Pons (tissue), 1 donor: ENCODE results near the gene CFAP119.
A peak's percentile ranks its signal among the peaks of the same experiment; 100 is the strongest.

ENCODE experiments used
- DNase-seq: peaks from one replicate; pipeline ENCODE4 v3.0.0-alpha.2; 2016; ENCODE audit warnings: low spot score

The CFAP119 gene

DNA sequence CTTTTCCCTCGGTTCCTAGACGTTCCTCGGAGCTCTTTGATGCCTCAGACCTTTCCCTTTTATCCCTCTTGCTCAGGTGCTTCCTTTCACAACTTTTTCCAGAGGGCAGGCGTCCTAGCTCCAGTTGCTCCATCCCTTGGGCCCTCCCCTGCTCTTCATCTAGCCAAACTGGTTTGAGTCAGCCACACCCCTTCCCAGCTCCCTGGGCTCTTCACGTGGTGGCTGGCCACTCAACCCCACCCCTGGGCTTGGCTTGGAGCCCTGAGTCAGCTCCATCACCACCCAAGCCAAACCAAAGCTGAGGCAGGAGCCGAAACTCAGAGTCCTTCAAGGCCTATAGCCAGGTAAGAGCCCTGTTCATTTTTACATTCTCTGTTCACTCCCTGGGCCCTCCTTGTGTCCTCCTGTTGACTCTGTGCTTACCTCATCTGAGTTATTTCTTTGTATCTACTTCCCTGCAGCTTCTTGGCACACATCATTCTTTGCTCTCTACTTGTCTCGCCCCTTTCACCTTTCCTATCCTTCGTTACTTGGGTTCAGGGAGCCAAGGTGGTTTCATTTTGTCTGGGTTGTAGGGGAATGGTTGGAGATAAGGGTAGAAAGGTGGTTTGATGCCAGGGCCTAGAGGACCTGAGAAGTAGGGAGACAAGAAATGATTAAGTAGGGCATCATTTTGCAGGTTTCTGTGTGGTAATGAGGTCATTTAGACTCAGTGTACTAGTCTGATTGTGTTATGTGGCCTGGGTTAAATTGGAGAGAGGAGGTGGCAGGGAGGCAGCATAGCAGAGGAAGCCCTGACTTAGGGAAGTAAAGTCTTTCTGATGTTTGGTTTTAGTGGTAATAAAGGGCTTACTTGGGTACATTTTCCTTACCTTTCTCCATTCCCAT is 21.3 kb downstream of the CFAP119 start:
- DNase-seq = no peak

DNA sequence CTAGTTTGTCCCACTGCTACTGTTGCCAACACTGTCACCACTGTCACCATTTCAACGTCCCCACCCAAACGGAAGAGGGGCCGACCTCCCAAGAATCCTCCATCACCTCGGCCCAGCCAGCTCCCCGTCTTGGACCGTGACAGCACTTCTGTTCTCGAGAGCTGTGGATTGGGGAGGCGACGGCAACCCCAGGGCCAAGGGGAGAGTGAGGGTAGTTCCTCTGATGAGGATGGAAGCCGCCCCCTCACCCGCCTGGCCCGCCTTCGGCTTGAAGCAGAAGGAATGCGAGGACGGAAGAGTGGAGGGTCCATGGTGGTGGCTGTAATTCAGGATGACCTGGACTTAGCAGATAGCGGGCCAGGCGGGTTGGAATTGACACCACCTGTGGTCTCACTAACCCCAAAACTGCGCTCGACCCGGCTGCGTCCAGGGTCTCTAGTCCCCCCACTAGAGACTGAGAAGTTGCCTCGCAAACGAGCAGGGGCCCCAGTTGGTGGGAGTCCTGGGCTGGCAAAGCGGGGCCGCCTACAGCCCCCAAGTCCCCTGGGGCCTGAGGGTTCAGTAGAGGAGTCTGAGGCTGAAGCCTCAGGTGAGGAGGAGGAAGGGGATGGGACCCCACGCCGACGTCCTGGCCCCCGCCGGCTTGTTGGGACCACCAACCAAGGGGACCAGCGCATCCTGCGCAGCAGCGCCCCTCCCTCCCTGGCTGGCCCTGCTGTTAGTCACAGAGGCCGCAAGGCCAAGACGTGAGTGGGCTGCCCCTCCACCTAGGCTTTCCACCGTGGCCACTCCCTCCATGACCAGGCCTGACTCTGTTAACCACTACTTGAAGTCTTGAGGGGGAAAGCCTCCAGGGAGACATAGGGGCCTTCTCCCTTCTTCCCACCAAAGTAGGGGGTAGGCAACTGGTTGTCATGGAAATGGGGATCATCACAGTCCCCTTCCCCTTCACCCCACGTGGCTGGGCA is 22.6 kb downstream of the CFAP119 start:
- DNase-seq = no peak

DNA sequence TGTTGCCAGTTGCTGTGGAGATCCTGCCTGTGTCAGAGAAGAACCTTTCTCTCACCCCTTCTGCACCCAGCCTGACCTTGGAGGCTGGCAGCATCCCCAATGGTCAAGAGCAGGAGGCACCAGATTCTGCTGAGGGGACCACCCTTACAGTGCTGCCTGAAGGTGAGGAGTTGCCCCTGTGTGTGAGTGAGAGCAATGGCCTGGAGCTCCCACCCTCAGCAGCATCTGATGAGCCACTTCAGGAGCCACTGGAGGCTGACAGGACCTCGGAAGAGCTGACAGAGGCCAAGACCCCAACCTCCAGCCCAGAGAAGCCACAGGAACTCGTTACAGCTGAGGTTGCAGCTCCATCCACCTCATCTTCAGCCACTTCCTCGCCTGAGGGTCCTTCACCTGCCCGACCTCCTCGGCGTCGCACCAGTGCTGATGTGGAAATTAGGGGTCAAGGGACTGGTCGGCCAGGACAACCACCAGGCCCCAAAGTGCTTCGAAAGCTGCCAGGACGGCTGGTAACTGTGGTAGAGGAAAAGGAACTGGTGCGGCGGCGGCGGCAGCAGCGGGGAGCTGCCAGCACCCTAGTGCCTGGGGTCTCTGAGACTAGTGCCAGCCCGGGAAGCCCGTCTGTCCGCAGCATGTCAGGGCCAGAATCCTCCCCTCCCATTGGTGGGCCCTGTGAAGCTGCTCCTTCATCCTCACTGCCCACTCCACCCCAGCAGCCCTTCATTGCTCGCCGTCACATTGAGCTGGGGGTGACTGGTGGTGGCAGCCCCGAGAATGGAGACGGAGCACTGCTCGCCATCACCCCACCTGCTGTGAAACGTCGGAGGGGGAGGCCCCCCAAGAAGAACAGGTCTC is 23.8 kb downstream of the CFAP119 start:
- no peak for DNase-seq

DNA sequence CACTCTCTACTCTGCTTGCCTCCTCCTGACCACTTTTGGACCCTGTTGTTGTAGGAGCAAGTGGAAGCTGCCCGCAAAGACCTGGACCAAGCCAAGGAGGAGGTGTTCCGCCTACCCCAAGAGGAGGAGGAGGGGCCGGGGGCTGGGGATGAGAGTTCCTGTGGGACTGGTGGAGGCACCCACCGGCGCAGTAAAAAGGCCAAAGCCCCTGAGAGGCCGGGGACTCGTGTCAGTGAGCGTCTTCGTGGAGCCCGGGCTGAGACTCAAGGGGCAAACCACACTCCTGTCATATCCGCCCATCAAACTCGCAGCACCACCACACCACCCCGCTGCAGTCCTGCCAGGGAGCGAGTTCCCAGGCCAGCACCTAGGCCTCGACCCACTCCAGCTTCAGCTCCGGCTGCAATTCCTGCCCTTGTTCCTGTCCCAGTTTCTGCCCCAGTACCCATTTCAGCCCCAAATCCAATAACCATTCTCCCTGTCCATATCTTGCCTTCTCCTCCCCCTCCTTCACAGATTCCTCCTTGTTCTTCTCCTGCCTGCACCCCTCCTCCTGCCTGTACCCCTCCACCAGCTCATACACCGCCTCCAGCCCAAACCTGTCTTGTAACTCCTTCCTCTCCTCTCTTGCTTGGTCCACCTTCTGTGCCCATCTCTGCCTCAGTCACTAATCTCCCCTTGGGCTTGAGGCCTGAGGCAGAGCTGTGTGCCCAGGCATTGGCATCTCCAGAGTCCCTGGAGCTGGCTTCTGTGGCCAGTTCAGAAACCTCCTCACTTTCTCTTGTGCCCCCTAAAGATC is 24.7 kb downstream of the CFAP119 start:
- no peak for DNase-seq

DNA sequence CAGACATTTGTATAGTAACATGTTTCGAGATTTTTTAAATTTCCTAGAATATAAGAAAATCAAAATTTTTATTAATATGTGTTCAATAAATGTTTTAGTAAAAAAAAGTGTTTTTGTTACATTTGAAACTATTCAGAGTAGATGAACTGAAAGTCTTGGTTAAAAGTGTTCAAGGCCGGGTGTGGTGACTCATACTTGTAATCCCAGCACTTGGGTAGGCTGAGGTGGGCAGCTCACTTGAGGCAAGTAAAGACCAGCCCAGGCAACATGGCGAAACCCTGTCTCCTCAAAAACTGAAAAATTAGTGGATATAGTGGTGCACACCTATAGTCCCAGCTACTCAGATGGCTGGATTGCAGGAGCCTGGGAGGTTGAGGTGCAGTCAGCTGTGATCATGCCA is 30.5 kb downstream of the CFAP119 start:
- no peak for DNase-seq

DNA sequence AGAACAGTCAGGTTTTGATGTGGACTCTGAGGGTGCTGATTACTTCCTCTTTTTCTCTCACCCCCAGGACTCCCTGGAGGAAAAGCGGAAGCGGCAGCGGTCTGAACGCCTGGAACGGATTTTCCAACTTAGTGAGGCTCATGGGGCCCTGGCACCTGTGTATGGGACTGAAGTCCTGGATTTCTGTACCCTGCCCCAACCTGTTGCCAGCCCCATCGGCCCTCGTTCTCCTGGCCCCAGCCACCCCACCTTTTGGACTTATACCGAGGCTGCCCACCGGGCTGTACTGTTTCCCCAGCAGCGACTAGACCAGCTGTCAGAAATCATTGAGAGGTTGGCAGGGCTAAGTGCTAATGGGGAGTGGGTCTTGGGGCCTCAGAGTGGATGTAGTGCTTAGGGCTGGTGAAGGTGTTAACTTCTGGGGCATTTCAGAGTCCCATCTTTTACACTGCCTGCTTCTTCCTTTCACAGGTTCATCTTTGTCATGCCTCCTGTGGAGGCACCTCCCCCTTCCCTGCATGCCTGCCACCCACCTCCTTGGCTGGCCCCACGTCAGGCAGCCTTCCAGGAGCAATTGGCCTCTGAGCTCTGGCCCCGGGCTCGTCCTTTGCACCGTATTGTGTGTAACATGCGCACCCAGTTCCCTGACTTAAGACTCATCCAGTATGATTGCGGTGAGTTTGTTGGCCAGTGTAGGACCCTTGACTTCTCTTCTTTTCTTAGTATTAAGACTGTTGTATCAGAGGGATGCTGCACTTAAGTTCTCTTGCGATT is 32.8 kb downstream of the CFAP119 start:
- DNase-seq = peak; percentile 39

DNA sequence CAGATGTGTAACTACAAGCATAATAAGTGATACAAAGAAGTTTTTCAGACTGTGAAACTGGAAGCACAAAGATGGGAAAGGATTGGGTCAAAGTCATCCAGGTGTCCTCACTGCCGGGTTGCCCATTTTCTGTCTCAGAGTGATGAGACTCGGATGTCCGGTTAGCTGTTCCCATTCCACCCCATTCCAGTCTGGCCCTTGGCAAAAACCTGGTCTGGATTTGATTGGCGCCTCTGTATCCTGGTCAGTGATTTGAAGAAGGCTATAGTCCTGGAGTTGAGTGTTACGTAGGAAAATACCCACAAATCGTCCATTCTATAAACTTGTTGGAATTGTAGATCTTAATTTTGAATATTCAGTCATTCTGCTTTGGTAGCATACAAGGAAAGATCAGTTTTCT is 33.5 kb downstream of the CFAP119 start:
- no peak for DNase-seq

DNA sequence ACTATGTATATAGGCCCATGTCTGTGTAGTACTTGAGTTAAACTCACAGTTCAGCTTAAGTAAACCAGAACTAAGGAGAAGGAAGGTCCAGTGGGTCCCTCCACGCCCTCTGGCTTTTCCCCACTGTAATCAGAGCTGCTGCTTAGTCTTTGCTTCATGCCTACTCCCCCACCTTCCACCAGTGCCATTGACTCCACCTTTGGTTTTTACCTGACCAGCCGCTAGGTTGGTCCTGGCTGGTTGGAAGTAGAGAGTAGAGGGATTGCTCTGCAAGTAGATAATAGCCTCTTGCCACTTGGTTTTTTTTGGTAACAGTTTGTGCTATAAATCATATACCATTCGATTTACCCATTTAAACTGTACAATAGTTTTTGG is 36.5 kb downstream of the CFAP119 start:
- DNase-seq = no peak

DNA sequence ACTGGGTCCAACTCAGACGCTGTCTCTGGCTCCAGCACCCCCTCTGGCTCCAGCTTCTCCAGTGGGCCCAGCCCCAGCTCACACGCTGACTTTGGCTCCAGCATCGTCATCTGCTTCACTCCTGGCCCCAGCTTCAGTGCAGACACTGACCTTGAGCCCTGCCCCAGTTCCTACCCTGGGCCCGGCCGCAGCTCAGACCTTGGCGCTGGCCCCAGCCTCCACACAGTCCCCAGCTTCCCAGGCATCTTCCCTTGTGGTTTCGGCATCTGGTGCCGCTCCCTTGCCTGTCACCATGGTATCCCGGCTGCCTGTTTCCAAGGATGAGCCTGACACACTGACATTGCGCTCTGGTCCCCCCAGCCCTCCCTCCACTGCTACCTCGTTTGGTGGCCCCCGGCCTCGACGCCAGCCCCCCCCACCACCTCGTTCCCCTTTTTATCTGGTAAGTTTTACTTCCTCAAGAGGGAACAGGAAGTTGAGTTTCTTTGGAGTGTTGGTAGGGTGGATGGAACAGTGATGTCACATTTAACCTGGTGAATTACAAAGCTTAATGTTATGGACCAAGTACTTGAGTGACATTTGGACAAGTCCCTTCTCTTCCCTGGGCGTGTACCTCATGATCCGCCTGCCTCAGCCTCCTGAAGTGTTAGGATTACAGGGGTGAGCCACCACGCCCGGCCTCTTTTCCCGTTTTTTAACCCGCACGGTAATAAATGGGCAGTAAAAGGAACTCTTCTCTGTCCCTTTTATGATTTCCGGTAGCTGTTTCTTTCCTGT is 37.0 kb downstream of the CFAP119 start:
- peak; percentile 68 for DNase-seq

DNA sequence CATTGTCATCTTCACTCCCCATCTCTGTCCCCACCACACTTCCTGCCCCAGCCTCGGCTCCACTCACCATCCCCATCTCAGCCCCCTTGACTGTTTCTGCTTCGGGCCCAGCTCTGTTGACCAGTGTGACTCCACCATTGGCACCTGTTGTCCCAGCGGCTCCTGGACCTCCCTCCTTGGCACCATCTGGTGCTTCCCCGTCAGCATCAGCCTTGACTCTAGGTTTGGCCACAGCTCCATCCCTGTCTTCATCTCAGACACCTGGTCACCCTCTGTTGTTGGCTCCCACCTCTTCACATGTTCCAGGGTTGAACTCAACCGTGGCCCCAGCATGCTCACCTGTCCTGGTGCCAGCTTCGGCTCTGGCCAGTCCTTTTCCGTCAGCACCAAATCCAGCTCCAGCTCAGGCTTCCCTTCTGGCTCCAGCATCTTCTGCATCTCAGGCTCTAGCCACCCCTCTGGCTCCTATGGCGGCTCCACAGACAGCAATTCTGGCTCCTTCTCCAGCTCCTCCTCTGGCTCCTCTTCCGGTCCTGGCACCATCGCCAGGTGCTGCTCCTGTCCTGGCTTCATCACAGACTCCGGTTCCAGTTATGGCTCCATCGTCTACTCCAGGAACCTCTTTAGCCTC is 38.0 kb downstream of the CFAP119 start:
- DNase-seq = no peak

DNA sequence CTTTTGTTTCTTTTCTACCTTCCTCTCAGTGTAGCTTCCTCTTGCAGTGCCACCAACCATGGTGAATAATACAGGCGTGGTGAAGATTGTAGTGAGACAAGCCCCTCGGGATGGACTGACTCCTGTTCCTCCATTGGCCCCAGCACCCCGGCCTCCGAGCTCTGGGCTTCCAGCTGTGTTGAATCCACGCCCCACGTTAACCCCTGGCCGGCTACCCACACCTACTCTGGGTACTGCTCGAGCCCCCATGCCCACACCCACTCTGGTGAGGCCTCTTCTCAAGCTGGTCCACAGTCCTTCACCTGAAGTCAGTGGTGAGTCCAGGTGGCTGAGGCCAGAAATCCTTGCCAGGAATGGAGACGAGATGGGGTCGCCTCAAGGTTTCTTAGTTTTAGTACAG is 38.9 kb downstream of the CFAP119 start:
- no peak for DNase-seq

DNA sequence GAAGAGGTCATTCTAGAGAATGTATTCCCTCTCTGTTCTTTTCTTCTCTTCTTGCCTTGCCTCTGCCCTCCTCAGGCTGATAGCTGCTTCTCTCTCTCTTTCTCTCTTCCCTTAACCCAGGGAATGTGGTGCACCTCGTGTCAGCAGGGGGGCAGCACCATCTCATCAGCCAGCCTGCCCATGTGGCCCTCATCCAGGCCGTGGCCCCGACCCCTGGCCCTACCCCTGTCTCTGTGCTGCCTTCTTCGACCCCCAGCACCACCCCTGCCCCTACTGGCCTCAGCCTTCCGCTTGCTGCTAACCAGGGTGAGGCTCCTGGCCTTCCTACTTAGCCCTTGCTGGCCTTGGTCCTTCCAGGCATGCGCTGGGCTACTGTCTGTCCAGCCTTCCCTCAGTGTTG is 39.4 kb downstream of the CFAP119 start:
- DNase-seq = no peak

DNA sequence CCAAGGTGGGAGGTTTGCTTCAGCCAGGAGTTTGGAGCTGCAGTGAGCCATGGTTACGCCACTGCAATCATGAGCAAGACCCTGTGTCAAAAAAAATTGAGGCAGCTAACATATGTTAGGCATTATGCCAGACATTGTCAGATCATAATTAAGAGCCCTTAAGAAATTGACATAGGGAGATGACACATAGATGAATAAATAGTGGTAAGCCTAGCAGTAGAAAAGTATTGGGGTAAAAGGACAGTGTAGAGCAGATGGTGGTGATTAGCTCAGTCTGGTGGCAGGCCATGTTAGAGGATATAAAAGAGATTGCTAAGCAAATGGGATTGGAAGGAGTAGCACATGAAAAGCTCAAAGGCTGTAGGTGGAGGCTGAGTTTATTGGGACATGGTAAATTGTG is 40.3 kb downstream of the CFAP119 start:
- DNase-seq = no peak

DNA sequence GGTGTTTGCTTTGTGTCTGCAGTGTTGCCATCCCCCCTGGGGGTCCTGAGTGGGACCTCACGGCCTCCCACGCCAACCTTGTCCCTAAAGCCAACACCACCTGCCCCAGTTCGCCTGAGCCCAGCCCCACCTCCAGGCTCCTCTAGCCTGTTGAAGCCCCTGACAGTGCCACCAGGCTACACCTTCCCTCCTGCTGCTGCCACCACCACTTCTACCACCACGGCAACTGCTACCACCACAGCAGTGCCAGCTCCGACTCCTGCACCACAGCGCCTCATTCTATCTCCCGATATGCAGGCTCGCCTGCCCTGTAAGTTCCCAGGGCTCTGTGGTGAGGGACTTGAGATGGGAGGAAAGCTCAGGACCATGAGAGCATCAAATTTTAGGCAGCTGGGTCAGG is 40.7 kb downstream of the CFAP119 start:
- DNase-seq = no peak

DNA sequence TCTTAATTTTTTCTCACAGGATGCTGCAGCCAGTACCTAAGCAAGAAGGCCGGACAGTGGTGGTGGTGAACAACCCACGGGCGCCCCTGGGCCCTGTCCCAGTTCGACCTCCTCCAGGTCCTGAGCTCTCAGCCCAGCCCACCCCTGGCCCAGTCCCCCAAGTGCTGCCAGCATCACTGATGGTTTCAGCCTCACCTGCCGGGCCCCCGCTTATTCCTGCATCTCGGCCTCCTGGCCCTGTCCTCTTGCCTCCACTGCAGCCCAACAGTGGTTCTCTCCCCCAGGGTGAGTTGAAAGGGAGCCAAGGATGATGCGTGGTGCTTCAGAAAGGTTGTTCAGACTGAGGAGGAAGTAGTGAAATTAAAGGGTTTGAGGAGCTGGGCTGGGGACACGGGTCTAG is 41.2 kb downstream of the CFAP119 start:
- DNase-seq = no peak

DNA sequence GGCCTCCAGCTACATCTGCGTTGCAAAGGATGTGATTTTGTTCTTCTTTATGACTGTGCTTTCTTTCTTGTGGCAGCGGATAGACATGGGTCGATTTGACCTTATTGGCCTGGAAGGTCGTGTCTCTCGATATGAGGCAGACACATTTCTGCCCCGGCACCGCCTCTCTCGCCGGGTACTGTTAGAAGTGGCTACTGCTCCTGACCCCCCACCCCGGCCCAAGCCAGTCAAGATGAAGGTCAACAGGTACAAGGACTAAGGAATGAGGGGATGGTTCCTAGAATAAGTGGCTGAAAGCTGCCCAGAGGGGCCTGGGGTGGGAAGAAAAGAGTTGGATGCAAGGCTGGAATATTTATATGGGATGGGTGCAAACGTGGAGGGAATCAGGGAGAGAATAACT is 41.8 kb downstream of the CFAP119 start:
- no peak for DNase-seq

DNA sequence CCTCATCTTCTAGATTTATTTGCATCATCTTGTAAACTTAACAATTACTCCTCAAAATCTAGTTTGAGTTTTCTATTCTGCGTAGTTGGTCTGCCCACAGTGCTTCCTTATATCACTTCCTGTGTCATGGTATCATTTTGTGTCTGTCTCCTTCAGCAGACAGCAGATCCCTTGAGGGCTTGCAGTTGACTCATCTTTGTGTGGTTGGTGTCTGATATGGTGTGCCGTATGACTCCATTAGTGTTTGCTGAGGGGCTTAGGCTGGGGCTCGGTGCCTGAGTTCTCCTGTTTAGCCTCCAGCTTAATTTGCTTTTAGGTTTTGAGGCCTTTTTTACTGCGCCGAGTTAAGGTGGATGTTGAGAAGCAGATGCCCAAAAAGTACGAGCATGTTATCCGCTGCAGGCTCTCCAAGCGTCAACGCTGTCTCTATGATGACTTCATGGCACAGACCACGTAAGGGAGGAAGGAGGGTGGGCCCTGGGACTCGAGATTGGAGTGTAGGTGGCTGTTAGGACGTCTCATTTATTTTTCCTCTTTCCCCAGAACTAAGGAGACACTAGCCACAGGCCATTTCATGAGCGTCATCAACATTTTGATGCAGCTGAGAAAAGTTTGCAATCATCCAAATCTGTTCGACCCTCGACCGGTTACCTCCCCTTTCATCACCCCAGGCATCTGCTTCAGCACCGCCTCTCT is 46.0 kb downstream of the CFAP119 start:
- DNase-seq = no peak

DNA sequence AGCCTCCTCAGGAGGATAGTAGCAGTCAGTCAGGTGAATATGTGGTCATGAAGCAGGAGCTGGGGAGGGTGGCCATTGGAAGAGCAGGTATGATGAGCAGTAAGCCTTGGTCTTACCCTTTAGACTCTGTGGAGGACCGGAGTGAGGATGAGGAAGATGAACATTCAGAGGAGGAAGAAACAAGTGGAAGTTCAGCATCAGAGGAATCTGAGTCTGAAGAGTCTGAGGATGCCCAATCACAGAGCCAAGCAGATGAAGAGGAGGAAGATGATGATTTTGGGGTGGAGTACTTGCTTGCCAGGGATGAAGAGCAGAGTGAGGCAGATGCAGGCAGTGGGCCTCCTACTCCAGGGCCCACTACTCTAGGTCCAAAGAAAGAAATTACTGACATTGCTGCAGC is 50.1 kb downstream of the CFAP119 start:
- DNase-seq = no peak

DNA sequence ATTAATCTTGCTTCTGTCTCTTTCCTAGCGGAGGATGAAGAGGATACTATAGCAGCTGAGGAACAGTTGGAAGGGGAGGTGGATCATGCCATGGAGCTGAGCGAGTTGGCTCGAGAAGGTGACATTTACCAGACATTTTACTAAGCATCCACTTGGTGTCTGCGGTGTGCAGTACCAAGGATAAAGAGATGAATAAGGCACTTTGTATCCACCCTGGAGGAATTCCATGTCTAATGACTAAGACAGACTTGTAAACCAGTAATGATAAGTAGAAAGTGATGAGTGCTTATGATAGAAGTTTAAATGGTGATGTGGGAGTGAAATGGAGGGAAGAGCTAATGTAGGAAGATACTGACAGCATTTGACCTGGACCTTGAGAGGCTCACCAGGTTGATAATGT is 50.9 kb downstream of the CFAP119 start:
- no peak for DNase-seq
